HG02588 (cell line): ENCODE results near the gene LRRC15.

Experiments used
- ATAC-seq: cut with Tn5 transposase; IDR thresholded peaks from one replicate; pipeline ENCODE4 v1.9.1; 2021; ENCODE audit warnings: mild to moderate bottlenecking, moderate library complexity; ENCODE audit not compliant: unreplicated experiment

The LRRC15 gene

GRCh38 chr3:194364652-194365434 lies 4.7 kb downstream of the LRRC15 start:
- ATAC-seq, result no peak

GRCh38 chr3:194364314-194364651 lies 5.3 kb downstream of the LRRC15 start:
- ATAC-seq, result no peak

- no peak for ATAC-seq
Measured at GRCh38 chr3:194360568-194360967, 9.0 kb downstream of the LRRC15 start.

- ATAC-seq, result no peak
Measured at GRCh38 chr3:194357681-194358080, 11.9 kb downstream of the LRRC15 start.

- no peak for ATAC-seq
Measured at GRCh38 chr3:194355379-194355778, 14.2 kb downstream of the LRRC15 start.

- ATAC-seq, result no peak
Measured at GRCh38 chr3:194354315-194354714, 15.2 kb downstream of the LRRC15 start.

- no peak for ATAC-seq
Measured at GRCh38 chr3:194352667-194353246, 16.8 kb downstream of the LRRC15 start.

- ATAC-seq, result no peak
Measured at GRCh38 chr3:194351952-194352536, 17.5 kb downstream of the LRRC15 start.

- no peak for ATAC-seq
Measured at GRCh38 chr3:194351080-194351672, 18.4 kb downstream of the LRRC15 start, which contains the start of gene CPN2. Gene CPN2 (minus strand): TSS chr3:194351328. CDS start chr3:194342702, 8,626 bp downstream.

- no peak for ATAC-seq
Measured at GRCh38 chr3:194350726-194351071, 18.8 kb downstream of the LRRC15 start.

- ATAC-seq, result no peak
Measured at GRCh38 chr3:194348354-194348753, 21.2 kb downstream of the LRRC15 start.

GRCh38 chr3:194346621-194347020 lies 22.9 kb downstream of the LRRC15 start:
- ATAC-seq, result no peak

GRCh38 chr3:194346035-194346434 lies 23.5 kb downstream of the LRRC15 start:
- no peak for ATAC-seq

- peak; percentile 69 for ATAC-seq
Measured at GRCh38 chr3:194344012-194344411, 25.5 kb downstream of the LRRC15 start.

- no peak for ATAC-seq
Measured at GRCh38 chr3:194343561-194343893, 26.0 kb downstream of the LRRC15 start.

GRCh38 chr3:194342861-194343560 lies 26.5 kb downstream of the LRRC15 start:
- ATAC-seq, result no peak

- no peak for ATAC-seq
Measured at GRCh38 chr3:194340757-194341400, 28.7 kb downstream of the LRRC15 start.

- no peak for ATAC-seq
Measured at GRCh38 chr3:194339840-194340239, 29.7 kb downstream of the LRRC15 start.

- ATAC-seq, result no peak
Measured at GRCh38 chr3:194339356-194339755, 30.2 kb downstream of the LRRC15 start.

GRCh38 chr3:194337965-194338753 lies 31.4 kb downstream of the LRRC15 start:
- ATAC-seq, result no peak
